HG03025 (cell line): ENCODE data around the gene CSRP1.
"Not testable (repeated sequence)": the region's sequence is repeated elsewhere in the genome, so short reads cannot be mapped to it uniquely, and the experiment has no call there.

ENCODE experiments used
- ATAC-seq: cut with Tn5 transposase; IDR thresholded peaks from one replicate; pipeline ENCODE4 v1.9.1; 2021; ENCODE audit warnings: mild to moderate bottlenecking, moderate library complexity; ENCODE audit not compliant: unreplicated experiment, low FRiP score

The CSRP1 gene

DNA sequence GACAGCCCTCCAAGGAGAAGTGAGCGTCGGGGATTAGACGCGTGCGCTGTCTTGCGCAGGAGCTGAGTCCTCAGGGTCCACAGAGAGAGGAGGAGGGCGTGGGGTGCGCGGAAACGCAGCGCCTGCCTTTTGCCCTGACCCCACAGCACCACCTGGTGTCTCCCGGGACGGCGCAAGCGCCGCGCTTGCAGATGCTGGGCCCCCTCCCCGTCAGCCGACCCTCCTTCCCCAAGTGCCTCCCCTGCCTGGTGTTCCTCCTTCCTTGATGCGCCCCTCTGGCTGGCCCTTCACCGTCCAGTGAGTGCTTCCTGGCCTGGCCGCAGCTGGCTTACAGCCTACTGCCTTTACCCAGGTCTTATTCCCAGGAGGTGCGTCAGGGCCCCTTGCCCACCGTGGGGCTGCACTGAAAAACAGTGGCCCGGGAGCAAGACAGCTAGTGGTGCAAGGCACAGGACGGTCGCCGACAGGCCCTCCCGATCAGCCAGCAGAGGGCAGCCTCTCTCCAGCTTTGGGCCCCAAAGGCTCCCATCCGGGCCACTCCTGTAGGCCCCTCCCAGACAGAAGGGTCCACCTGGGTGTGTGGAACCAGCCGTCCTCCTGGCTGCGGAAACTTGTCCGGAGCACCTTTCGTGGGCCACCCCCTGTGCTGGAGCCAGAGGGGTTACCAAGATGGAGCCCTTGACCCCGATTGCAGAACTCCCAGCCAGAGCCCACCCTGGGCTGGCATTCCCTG is 25.0 kb downstream of the CSRP1 start:
- peak; percentile 67 for ATAC-seq

DNA sequence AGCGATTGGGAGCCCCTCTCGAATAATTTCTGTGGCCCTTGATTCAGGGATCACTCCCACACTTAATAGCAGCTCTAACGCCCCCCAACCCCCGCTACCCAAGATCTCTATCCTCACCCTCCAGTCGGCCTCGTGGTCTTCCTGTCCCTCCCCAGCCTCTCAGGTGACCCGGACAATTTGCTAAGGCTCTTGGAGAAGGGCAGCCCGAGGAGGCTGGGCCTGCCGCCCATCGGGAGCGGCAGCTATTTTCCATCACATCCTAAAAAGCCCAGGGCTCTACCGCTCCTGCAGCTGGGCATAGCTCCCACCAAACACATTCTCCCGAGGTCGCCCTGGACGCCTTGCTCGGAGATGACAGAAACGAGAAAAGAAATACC is 25.9 kb downstream of the CSRP1 start:
- ATAC-seq: no peak

DNA sequence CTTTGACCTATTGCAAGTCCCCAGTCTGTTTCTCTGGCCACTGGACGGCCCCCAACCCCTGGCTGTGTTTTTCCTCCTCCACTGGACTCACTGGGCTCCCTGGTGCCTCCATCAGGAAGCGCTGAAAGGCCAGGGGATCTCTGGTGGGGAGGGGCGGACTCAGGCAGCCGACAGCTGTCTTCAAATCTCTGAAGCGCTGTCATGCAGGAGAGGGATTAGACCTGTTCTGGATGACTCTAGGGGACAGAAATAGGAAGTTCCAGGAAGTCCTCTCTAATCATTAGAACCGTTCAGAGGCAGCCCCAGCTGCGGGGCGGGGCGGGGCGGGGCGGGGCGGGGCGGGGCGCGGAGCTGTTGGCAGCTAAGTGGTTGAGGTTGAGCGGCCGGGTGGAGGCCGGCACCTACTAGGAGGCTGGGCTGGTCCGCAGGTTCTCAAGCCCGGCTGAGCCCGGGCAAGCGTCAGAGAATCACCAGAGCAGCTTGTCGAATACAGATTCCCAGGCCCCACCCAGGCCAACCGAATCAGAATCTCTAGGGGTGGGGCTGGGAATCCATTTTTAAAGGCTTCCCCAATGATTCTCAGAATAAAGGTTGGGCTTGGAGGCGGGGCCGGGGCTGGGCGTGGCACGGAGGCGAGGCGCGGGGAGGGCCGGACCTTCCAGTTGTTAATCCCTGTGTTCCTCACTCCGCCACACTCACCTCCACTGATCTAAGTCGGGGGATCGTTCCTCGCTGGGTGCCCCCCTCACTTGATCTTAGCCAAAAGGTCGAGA is 26.5 kb downstream of the CSRP1 start:
- ATAC-seq: peak; percentile 57

DNA sequence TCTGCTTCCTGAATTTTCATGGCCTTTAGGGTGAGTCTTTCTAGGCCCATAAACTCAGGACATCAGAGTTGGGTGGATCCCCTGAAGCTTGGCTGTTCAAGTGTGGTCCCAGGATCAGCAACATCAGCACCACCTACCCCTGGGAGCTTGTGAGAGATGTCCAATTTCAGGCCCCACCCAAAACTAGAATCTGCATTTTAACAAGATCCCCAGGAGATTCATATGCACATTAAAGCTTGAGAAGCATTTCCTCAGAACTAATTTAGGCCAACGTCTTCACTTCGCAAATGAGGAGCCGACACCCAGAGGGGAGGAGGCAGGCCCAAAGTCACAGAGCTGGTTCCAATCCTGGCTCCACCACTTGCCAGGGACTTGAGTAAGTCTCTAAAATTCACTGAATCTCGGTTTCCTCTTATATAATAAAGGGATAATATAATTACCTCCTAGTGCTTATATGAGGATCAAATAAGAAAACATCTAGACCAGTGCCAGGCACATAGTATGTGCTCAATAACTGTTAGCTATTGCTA is 27.7 kb downstream of the CSRP1 start:
- ATAC-seq: no peak

DNA sequence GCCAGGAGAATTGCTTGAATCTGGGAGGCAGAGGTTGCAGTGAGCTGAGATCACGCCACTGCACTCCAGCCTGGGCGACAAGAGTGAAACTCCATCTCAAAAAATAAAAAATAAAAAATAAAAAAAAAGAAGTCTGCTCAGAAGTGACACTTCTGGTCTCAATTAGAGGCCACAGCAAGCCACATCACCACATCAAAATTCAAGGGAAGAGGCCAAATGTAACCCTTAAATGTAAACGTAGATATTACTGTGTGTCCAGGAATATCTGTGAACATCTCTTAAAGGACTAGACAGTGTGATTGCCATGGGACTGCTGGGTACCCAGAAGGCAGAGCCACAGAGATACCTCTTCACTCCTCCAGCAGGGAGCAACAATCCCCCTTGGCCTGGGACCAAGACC is 28.3 kb downstream of the CSRP1 start:
- ATAC-seq: not testable (repeated sequence)

DNA sequence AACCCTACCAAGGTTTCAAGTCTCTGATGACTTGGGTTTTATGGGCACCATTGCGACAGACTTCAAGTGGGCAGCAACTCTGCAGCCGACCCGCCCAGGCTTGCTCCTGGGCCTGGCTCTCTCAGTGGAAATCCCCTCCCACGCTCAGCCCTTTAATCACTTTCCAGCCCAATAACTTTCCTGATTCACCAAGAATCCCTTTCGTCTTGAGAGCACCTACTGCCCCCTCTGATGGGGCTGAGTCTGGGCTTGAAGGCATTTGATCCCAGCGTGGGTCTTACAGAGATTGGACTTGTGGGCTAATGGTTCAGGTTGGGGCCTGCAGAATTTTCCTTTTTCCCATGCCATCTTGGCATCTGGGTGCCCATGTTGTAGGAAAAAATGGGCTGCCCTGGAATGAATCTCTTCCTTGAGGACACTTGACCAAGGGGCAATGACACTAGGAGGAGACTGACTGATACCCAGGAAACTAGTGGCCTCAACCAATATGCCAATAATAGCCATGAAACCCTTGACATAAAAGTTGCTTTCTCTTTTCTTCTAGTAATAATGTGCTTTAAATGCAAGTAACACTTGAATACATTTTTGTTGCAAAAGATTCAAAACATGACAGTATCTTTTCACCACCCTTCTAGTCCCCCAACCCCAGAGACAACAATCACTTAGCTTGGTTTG is 30.1 kb downstream of the CSRP1 start:
- ATAC-seq: no peak

DNA sequence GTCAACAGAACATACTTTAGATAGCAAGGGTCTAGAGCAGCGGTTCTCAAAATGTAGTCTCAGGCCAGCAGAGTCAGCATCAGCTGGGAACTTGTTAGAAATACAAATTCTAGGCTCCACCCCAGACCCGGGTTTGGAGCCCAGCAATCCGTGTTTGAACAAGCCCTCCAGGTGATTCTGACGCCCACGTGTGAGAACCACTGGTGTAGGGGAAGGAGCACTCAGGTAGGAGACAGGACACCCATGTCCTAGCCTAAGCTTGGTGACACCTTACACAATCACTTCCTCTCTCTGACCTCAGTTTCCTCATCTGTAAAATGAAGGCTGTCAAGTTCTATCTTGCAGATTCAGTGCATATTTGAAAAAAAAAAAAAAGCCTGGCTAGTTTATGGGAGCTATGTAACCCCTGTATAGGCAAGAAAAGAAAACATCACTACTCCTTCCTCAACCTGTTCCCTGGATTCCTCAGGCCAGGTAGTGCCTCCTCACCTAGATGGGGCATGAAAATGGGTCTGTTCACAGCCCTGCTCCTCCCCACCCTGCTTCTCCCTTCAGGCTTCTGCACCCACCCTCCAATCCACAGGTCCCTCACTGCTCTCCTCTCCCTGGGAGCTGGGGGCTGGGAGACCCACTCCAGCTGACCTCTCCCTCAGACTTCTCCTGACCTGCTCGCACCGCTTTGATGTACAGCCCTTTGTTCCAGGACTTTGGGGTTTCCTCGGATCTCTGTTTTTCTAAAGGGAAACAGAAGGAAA is 30.8 kb downstream of the CSRP1 start:
- ATAC-seq: no peak

DNA sequence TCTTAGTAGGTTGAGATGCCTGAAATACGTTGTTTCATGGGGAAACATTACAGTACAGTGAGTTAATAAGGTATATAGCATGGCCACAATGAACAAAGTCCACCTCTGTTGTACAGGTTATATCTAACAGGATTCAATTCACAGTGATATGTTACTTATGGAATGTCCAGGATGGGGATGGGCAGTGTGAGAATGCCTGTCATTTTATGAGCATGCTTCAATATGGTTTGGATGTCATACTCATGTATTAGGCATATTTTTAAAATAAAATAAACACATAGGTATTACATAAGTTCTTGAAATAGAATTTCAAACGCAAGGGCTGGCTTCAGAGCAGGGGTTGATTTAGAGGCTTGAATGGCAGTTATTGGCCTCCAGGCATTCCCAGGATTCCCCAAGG is 31.8 kb downstream of the CSRP1 start:
- ATAC-seq: no peak

DNA sequence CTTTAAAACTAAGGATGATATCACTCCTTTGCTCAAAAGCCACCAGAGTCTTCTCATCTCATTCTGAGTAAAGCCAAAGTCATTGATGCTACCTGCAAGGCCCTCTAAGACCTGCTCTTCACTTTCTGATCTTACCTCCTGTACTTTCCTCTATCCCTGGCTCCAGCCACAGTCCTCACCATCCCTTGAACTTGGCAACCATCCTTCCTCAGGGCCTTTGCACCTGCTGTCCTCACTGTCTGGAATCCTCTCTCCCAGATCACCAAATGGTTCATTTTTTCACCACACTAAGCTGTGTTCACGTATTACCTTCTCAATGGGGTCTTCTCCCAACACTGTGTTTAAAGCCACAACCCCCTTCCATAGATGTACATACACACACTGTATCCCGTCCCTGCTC is 33.6 kb downstream of the CSRP1 start:
- ATAC-seq: no peak

DNA sequence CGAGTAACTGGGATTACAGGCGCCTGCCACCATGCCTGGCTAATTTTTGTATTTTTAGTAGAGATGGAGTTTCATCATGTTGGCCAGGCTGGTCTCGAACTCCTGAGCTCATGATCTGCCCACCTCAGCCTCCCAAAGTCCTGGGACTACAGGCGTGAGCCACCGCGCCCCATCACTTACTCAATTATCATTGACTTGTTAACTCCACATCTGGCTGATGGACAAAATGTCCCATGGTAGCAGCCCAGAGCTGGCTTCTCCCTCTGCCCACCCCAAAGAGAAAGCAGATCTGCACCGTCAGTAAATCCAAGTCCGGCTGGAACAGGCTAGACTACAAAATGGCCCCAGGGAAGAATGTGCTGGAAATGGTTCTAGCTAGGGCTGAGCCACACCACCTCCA is 34.6 kb downstream of the CSRP1 start:
- not testable (repeated sequence) for ATAC-seq

DNA sequence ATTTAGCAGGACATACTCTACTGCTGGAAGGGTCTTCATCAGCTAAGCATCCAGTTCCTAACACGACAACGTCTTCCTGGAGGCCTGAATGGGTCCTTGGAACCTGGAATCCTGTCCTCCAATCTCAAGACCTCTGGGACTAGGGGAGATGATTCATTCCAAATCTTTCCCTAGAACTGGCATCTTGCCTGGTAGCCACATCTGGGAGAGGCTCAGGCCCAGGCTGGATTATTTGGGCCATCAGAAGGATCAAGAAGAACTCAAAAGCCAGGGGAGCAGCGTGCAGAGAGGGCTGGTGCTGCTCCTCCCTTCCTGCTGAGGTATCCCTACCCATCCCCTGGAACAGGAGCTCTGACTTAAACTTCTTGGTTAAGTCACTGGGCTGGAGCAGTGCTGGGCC is 35.2 kb downstream of the CSRP1 start:
- ATAC-seq: no peak

DNA sequence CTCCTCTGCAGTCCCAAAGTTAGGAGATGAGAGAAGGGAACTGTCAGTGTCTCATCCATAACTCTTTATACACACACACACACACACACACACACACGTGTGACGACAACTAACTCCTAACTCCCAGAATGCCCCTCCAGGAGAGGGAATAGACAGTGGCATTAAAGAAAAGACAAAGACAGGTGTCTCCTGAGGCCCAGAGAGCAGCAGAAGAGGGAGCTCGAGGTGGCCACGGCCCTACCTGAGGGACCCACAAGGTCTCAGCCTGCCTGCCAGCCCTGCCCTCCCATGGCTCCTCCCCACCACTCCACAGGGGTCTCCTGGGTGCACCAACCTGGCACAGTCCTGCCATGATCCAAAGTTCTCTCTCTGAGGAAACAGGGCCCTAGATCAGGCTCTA is 36.3 kb downstream of the CSRP1 start:
- ATAC-seq: no peak

DNA sequence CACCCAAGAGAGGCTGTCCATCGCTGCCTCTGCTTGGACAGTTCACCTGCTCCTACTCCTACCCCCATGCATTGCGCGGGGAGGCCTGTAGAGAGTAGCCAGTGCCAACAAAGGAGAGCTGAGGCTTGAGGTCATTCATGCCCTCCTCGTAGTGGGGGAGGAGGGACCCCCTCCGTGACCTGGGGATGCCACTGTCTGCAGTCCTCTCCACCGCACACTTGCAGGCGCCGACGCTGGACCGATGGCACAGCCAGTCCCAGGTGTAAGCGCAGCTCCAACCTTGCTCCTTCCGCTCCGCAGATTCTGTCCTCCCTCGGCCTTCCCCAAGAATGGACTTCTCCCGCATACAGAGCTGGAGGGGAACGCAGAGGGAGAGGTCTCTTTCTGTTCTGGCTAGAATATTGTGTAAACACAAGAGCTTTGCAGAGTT is 37.3 kb downstream of the CSRP1 start:
- no peak for ATAC-seq

DNA sequence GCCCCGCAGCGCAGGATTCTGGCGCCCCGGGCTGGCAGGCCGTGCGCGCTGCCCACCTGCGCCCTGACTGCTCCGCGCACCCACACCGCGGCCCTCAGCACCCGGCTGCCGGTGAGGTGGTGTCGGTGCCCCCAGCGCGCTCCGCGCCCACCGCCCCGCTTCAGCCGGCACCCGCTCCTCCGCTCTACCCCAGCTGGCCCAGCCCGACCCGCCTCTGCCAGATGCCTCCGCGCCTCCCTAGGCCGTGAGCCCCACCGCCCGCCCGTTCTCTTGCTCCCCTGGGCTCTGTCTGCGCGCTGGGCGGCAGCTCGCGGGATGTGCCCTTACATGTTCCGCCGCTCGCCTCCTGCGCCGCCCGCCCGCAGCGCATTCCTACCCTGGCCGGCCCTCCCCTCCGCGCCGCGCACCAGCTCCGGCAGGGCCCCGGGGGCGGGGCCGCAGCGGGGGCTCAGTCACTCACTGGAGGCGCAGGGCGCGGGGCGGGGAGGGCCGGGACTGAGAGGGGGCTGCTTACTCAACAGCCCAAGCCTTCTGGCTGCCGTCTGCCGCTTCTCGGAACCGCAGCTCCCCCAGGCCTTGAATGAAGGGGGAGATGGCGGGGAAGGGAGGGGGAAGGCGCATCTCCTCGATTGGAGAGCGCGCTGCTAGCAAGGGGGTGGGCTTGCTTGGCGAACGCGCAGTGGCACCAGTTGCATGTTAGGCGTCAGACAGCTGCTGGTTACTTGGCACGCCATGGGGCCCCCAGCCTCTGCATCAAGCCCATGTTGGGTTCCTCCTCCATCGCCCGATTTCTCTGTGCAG is 37.9 kb downstream of the CSRP1 start, which contains the start of gene PHLDA3:
Gene PHLDA3 (minus strand): TSS at position 345 of the 801 bp plus-strand sequence. CDS start 402 bp downstream, outside the sequence.
- peak; percentile 50 for ATAC-seq

DNA sequence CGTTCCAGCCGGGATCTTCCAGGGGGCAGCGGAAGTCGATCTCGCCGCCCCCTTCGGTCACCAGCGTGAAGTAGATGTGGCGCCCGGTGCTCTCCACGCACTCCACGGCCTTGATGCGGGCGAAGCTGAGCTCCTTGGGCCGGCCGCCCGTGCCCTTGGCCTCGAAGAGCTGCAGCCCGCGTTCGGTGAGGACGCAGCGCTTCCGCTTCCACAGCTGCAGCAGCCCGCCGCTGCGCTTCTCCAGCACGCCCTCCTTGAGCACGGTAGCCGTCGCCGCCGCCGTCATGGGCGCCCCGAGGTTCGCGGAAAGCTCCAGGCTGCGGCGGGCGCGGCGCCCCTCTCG is 38.5 kb downstream of the CSRP1 start:
- ATAC-seq: peak; percentile 35

DNA sequence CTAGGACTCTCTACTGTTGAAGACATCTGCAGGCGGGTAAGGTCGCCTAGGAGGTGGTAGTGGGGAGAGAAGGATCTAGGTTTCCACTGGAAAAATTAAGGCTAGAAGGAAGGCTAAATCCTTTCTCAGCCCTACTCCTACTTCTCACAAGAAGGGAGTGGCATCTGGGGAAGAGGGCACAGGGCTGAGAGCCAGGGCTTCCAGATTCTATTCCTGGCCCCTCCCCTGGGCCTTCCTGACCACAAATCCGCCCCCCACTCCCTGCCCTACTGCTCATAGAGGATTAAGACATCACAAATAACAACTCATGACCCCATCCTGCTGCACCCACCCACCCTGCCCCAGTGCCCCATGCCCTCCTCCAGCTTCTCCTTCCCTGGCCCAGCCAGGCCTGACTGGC is 40.4 kb downstream of the CSRP1 start:
- no peak for ATAC-seq

DNA sequence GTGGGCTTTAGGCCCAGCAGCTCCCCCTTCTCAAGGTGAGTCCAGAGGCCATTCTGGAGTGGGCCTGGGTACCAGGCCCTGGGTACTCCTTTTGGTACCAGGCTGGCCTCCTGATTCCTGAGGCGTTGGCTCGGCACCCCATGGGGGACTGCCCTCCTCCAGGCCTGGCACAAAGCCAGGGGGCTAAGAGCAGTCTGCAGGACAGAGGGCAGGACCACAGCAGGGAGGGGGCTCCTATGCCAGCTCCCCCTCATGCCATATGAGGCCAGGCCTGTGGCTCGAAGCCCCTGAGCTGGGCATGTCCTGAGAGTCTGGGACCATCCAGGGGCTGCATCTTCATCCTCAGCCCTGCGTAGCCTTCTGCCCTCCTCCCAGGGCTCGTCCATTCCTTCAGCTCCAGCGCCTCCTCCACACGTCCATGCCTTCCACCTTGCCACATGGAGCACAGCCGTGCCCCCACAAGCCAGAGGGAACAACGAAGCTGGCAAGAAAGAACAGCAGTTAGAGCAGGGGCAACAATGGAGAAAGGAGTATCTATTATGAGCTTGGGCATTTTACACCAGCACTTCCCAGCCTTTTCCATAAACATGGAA is 41.1 kb downstream of the CSRP1 start:
- ATAC-seq: no peak

DNA sequence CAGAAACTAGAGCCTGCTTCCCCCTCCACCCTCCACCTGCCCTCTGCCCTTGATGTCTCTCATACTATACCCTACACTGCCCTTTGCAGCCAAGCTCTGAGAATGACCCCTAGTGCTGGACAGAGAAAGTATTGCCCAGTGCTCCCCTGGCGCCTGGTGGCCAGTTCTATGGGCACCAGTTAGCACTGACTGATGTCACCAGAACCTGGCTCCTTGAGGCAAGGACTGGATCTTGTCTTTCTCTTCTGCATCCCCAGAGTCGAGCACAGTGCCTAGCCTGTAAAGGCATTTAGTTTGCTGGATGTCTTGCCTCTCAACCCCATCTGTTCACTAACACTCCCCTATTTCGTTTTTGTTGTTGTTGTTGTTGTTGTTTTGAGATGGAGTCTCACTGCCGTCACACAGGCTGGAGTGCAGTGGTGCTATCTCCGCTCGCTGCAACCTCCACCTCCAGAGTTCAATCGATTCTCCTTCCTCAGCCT is 43.8 kb downstream of the CSRP1 start:
- no peak for ATAC-seq
